Central memory CD4-positive, alpha-beta T cell (primary cell): Measurements from ENCODE around the gene PIEZO2.

ENCODE experiments used
- DNase-seq: peaks from one replicate; pipeline ENCODE4 v3.0.0; 2022

The PIEZO2 gene

DNA sequence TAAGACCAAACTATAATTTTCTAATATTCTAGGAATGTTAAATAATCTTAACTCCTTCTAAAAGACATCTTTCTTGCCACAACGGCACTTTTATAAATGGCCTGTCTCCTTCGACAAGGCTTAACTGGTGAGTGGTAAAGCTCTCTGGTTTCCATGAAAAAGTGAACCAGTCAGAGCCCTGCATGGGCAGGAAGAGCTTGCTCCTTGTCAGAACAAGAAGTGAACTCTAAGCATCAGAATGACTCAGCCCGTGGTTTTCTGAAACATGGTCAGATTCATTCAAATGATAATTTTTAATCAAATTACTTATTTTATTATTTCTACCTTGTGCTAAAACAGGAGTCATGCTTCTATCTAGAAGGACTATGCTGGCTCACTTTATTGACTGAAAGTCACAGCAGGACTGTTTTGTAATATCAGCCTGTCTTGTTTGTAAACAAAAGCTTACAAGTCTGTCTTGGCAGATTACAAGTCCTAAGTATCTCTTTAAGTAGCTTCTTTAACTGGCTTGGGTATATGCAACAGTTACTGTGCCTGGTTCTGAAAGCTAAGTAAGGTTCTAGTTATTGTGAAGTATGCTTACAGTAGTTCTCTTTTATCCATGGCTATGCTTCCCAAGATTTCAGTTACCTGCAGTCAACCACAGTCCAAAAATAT is 378.2 kb downstream of the PIEZO2 start:
- no peak for DNase-seq

DNA sequence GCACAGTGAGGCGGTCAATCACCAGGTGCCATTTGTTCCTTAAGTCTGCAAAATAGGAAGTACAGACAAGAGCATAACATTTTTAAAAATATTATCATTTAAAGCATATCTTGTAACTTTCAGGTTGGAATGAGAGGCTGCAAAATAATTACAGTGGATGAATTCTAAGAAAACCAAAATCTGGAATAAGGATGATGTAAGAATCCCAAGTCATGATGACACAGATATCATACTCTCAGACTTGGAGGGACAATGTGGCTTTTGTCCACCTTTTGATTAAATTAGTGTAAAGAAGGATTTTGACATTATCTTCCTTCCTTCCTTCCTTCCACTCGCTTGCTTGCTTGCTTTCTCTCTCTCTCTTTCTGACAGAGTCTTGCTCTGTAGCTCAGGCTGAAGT is 379.1 kb downstream of the PIEZO2 start:
- no peak for DNase-seq

DNA sequence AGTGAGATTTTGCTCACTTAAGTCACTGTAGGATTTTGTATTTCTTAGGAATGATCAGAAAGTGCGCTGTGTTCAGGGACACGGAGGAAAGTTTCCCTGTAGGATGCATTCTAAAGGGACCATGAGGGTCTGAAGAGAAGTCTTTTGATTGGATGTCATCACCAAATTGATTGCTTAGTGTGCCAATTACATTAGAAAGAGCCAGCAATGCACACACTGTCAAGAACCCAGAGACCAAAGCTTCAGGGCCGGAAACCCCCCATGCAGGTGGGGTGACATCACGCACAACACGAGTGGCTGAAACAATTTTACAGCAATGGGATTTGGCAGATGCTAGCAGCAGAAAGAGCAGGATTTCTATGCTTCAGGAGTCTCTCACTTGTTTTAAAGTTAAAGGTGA is 381.1 kb downstream of the PIEZO2 start:
- no peak for DNase-seq

DNA sequence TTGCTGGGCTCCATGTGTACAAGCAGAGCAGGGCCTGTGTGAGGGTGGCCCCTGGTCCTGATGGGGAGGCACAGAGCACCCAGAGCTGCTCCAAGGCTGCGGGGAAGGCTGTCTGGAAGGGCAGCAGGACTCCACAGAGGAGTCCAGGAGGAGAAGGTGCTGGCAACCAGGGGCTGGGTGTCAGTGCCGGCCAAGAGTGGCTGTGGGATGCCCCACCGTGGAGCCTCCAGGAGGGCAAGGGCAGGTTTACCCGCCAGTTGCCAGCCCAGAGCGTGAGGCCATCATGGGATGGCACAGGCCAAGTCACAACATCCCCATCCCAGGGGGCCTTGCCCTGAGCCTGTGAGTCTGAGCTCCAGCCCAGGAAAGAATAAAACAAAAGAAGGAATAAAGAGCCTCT is 381.7 kb downstream of the PIEZO2 start:
- DNase-seq = no peak

DNA sequence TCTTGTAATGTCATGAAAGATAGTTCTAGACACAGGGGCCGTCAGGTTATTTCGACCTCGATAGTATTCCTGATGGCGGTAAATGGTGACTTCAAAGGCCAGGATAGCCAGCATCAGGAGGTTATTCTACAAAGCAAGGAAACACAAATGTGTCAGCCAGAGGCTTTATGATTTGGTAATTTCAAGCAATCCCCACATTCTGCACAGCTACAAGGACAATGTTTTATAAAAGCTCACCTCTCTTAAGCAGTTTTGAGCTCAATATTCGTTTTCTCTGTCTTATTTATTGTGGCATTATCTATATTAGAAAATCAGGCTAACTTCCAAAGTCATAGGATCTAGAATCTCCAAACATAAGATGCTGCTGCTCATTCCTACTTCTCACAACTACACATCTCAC is 388.4 kb downstream of the PIEZO2 start:
- DNase-seq = no peak

DNA sequence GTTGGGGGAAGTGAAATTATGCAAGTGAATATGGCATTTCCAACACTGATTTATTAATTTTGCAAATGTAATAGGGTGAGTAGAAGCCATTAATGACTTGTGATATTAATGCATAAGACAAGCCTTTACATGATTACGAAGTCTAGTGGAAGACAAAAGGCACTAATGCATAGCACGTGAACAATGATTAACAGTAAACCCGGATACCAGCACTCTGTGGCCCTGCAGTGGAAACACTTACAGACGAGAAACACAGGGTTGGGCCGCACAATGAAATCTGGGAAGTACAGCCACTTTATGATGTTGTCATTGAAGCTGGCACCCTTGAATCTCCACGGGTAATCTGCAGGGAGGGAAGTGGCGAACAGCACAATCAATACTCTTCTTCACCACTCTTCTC is 390.1 kb downstream of the PIEZO2 start:
- DNase-seq = no peak

DNA sequence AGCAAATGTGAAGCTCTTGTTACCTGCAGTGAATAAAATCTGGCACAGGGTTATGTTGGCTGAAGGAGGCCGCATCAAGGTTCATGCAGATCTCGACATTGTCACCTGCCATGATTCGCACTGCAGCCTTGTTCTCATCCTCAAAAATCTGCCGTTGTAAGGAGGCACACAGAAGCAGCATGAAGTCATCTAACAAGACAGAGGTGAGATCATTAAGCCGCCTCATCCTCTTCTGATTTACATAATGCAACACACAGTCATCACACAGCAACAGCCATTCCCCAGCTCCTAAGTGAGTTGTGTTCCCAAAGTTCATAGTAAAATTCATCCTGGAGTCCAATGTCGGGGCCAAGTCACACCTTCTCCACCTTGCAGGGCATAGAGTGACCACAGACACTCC is 391.4 kb downstream of the PIEZO2 start:
- no peak for DNase-seq

DNA sequence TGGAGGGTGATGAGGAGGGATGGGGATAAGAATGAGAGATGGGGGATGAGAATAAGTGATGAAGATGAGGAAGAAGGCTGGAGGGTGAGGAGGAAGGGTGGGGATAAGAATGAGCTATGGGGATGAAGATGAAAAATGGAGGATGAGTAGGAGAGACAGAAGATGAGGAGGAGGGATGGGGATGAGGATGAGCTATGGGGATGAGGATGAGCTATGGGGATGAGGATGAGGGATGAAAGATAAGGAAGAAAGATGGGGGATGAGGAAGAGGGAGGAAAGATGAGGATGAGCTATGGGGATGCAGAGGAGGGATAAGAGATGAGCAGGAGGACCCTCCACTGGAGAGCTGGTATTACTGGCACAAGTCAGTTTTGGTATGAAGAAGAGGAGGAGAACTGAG is 392.0 kb downstream of the PIEZO2 start:
- DNase-seq = no peak

DNA sequence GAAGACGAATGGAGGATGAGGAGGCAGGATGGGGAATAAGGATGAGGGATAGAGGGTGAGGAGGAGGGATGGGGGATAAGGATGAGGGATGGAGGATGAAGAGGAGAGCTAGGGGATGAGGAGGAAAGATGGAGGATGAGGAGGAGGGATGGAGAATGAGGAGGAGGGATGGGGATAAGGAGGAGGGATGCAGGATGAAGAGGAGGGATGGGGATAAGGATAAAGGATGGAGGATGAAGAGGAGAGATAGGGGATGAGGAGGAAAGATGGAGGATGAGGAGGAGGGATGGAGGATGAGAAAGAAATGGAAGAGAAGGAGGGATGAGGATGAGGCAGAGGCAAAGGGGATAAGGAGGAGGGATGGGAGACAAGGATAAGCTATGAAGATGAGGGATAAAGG is 393.5 kb downstream of the PIEZO2 start:
- DNase-seq = no peak

DNA sequence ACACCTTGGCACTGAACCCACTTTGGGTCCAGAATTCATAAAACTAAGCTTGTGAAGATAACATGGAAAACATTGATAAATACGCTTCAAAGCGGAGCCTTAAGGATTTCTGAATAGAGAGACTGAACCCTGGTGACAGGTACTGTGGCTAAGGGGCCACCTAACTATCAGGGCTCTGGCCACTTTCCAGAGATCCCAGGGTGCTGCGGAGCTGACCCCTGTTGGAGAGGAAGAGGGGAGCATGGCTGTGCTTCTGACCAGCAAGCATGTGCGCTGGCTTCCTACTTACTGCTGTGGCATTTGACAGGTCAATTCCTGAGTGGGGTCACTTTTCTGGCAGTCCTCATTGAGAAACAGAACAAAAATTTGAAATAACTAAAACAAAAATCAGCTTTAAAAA is 395.2 kb downstream of the PIEZO2 start:
- no peak for DNase-seq

DNA sequence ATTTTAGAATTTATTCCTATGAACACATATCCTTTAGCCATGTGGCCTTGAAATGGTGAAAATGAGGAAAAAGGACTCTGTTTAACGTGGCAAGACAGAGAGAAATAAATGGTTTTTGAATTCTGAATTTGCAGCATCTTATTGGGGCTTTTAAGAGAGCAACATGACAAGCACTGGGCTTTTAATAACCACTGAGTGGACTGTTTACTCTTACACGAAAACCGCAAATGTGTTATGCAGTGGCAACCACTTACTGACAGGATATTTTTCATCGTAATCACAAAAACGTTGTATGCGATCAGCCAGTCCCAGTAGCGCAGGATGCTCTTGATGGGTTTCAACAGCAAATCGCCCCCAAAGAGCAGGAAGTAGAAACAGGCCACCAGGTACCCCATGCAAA is 397.0 kb downstream of the PIEZO2 start:
- no peak for DNase-seq

DNA sequence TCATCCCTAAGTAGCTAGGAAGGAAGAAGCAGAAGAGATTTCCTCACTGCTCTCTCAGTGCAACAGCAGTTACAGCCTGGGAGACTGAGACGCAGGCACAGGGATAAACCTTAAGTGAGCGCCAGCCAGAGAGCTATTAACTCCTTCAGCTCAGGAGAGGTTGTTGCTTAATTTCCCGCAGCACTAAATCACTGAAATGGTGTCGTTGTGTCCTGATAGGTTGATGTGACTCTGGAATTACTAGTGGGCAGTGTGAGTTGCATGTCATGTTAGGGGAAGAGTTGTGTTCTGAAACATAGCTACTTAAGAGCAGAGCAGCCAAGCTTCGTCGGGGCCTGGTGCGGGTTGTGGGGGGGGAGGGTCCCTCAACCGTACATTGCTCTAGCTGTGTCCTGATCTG is 397.7 kb downstream of the PIEZO2 start:
- DNase-seq = no peak

DNA sequence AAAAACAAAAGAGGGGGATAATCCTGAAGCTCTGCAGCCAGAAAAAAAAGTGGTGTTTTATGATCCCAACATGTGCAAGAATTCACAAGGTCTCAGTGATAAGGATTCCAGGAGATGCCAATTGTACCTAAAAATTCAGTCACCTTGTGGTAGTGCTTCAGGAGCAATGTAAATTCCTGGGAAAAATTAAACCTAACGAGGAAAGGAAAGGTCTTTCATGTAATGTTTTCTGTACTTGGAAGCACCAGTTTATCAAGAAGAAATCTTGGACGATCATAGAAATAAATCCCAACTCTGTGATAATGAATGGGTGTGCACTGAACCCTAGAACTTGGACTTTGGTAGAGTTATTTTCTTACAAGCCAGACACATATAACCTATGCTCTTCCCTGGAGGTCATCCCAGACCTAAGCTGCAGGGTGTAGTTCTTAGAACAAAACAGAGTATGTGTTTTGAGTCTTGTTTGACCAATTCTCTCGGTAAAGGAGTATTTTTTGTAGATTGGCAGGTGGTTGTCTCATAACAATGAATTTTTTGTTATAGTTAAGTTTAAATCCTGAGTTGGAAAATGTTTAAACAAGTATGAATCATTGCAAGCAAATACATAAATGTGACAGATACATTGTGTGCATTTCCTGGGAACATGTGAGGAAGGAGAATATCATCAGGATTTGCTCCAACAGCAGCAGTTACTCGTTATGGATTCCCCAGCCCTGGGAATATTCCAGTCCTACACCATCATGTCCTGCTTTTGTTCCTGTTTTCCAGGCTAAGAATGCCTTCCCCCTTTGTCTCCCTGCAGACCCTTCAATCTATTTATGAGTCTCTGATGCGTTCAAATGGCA is 399.0 kb downstream of the PIEZO2 start:
- no peak for DNase-seq

DNA sequence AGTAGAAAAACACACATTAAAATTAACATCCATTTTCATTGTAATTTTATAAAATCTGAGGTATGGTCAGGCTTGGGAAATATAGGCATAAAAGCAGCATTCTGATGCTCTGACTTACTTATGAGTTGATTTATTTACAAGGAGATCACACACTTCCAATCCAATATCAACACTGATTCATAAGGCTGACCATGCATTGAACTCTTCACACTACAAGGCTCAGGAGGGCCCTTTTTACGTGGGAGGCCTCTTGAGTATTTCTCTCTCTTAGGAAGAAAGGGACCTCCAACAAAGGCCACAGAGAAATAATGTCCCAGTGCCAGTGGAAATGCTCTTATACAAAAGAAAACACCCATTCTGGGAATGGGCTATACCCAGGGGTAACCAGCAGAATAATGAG is 400.7 kb downstream of the PIEZO2 start:
- DNase-seq = no peak

DNA sequence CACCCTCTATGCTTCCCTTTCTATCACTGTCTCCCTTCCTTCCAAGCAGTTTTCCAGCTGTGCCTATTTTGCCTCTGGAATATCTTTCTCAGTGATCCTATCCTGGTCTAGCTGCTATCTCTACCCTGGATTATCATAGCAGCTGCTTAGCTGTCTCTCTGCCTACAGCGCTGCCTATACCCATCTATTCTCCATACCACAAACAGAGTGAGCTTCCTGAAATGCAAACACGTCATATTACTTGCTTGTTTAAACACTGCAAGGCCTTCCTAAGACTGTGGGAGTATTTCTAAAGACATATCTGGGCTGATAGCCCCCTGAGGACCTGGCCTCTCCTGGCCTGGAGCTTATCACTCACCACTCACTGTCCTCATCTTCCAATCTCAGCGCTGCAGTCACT is 403.4 kb downstream of the PIEZO2 start:
- no peak for DNase-seq

DNA sequence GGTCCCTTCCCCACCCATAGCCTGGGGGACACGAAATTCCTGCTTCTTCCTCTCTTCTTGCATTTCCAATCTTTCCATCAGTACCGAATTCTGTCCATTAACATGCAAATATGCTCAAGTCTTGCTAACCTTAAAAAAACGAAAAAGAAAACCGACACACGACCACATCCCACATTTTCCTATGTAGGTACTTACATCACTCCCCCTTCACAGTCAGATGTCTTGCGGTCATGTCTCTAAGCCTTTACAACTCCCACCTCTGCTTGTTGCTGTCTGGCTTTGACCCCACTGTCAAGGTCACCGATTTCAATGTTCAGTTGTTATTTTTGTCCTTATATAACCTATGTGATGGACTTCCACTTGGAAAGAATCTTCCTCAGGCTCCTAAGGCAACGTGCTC is 404.1 kb downstream of the PIEZO2 start:
- DNase-seq = no peak

DNA sequence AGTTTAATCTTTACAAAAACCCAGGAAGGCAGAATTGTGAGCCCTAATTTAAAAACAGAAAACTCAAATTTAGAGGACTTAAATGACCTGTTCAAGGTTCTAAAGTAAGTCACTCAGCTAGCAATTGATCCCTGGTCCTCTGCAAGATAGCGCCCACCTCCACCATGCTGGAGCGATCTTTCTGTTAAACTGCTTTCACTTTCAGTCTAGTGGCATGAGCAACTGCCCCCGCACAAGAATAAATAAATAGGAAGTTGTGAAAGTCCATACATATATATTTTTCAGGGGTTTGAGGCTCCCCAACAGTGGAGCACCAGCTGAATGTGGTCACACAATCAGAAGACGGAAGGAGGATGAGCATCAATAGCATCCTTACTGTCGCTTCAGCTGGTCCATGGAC is 405.6 kb downstream of the PIEZO2 start:
- DNase-seq = no peak

DNA sequence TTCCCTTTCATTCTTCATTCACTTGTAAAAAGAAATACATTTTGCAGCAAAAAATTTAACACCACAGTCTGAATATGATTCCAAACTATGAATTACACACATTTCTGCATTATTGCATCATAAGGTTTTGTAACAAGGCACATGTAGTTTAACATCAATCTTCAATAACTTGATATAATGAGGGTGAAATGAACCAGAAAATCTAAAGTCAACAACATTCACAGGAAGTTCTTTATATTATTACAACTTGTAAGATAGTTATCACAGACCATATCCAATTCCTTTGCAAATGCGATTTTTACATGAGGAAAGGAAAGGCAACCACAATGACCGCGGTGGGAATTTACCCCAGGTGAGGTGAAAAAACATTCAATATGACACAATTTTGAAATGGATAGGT is 410.2 kb downstream of the PIEZO2 start:
- no peak for DNase-seq

DNA sequence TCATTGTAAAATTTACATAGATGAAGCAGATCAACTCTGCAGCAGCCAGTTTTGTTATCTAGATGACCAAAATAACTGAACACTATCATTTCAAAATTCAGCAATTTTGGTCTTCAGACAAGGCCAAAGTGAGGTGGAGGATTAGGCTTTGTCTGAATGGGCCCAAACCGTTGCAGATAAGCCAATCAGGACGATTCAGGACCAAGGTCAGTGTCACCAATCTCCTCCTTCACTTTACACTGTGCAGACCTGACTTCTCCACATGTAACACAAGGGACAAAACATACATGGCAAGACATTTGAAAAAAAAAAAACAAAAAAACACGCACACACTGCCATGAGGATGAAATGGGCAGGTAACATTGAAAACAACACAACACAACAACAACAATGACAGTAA is 412.4 kb downstream of the PIEZO2 start:
- DNase-seq = no peak

DNA sequence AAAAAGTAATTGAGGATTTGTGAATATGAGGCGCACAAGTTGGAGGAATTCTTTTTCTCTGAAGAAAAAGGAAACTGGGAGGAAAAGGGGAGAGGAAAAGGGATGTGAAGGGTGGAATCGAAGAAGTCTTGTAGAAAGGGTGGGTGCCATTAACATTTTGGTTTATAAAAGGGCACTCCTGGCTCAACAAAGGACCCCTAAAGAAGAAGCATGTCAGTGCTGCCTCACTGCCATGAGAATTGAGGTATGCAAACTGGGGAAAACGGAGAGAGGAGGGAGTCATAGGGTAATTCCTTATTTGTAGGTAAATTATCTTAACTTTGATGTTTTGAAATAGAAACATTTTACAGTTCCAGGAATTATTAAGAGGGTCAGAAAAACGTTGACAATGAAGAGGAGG is 416.4 kb downstream of the PIEZO2 start:
- DNase-seq = no peak

DNA sequence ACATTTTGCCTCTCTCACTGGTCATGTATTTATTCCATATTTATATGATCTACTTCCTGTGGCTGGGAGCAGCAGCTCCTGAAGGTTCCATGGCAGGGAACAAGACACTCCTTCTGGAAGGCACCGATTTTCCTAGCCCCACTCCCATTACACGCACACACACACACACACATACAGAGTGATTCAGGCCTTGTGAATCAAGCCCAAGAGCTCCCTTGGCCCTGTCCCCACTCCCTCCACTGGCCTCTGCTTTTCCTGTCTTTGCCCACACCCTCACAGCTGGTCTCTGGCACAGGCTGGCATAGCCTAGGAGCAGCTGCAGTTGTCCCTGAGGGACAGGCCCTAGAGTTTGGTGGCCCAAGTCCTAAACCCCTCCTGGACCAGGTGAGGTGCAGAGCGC is 421.9 kb downstream of the PIEZO2 start:
- no peak for DNase-seq

DNA sequence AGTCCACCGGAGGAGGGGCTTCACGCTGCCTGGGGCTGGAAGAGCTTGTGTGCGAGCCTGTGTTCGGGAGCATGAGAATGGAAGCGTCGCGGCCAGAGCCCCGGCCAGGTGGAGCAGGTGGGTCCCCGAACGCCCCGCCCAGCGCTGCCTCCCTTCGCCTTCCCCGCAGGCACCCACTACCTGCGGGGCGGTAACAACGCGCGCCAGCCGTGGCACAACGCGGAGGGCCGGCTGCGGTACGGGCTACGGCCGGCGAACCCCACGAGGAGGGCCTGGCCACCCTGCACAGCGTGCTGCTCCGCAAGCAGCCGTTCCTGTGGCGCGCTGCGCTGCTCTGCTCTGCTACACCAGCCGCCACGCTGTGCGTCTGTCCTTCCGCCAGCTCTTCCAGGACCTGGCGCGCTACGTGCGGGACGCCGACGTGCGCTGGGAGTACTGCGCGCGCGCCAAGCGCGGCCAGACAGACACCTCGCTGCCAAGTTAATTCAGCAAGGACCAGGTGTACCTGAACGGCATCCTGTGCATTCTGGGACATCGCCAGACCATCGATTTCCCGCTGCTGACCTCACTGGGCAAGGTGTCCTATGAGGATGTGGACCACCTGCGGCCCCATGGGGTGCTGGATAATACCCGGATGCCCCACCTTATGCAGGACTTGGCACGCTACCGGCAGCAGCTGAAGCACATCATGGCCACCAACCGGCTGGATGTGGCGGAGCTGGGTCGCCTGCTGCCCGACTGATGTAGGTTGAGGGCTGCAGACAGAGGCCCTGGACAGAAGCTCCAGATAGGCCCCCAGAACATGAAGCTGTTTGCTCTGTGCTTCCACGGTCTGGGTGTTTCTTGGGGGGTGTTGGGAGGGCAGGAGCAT is 422.9 kb downstream of the PIEZO2 start:
- no peak for DNase-seq

DNA sequence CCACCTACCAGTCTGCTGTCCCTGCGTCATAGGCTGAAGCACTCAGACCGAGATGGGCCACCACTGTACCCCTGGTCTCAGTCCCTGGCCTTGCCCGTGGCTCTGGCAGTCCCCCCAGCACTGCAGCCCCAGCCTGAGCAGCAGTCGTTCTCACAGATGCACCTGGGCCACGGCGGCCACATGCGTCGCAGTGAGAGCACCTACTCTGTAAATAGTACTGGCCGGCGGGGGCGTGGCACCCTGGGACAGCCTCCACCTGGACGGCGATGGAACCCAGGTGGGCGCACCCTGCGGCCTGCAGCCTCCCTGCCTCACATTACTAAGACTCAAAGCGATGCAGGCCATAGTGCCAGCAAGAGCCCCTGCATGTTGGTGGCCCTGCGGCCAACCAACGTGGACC is 424.7 kb downstream of the PIEZO2 start:
- no peak for DNase-seq

DNA sequence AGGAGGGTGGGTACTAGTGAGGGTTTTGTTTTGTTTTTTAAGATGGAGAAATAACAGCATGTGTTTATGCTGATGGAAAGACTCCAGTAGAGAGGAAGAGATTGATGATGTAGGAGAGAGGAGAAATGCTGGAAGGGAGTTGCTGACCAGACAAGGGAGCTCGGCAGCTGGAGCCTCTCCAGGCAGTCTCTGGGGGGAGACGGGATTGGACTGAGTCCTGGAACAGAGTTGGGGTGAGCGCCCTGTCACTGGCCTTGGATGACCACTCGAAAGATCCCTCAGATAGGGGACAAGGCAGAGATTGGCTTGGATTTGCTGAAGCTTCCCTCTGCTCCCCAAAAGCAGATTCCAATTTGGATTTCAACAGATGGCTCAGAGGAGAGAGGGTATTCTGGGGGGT is 425.9 kb downstream of the PIEZO2 start:
- DNase-seq = no peak
